HG03097 (cell line): ENCODE data around the gene CXorf66.
"Not testable (repeated sequence)": the region's sequence is repeated elsewhere in the genome, so short reads cannot be mapped to it uniquely, and the experiment has no call there.

Experiments used
- ATAC-seq: cut with Tn5 transposase; IDR thresholded peaks from one replicate; pipeline ENCODE4 v1.9.1; 2021; ENCODE audit not compliant: unreplicated experiment, low FRiP score

CXorf66 gene

DNA sequence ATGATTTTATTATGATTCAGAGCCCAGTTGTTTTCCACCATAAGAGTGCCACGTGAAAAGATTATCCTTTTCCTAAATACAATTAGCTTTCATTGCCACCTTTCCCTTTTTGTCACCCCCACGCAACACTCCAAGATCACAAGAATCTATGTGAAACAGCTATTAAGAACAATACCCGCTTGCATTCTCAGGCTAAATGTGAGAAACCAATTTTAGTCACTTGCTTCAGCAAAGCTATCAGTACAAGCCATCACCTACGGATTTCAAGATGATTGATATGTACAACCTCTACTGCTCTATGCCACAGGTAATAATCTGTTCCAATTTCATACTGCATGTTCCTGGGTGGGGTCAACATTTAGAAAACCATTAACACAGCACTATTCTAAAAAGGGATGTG is 34.9 kb downstream of the CXorf66 start:
- no peak for ATAC-seq

DNA sequence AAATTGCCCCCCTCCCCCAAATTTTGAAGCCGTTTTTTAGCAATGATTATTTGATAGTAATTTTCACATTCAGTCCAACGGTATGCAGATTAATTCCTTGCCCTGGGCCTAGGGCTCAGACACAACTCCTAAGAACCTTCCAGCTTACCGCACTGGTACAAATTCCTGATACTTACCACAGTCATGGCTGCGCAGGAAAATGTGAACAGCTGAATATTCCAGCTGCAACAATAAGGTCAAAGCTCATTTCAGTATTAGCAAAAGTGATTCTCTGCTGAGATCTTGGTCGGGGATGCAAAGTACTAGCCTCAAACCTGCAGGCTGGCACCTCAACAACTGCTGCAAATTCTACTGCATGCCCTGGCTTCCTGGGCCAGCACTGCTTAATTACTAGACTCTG is 35.4 kb downstream of the CXorf66 start:
- no peak for ATAC-seq

DNA sequence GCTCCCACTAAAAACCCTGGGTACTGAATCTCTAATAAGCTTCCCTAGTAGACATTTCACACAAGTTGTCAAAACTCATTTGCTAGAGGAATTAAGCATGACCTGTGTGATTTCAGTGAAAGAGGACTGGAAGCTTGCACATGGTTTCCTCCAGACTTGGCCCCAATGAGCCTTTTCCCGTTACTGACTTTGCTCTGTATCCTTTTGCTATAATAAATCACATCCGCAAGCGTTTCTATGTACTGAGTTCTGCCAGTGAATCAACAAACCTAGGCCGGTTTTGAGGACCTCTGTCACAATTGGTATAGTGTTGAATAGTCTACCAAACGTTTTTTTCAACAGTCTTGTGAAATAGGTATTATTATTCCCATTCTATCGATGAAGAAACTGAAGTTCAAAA is 40.6 kb downstream of the CXorf66 start:
- no peak for ATAC-seq

GRCh38 chrX:139924069-139924695 is 41.1 kb downstream of the CXorf66 start:
- no peak for ATAC-seq

GRCh38 chrX:139921142-139921541 is 44.2 kb downstream of the CXorf66 start:
- ATAC-seq = not testable (repeated sequence)

DNA sequence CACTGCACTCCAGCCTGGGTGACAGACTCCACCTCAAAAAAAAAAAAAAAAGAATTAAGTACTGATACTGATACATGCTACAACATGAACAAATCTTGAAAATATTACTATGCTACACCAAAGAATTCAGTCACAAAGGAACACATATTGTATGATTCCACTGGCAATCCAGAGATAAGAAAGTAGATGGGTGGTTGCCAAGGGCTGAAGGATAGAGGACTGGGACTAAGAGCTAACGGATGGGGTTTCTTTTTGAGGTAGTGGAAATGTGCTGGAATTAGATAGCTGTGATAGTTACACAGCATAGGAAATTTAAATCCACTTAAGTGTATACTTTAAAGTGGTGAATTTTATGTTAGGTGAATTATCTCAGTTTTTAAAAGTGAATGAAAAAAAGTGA is 45.0 kb downstream of the CXorf66 start:
- ATAC-seq = no peak

DNA sequence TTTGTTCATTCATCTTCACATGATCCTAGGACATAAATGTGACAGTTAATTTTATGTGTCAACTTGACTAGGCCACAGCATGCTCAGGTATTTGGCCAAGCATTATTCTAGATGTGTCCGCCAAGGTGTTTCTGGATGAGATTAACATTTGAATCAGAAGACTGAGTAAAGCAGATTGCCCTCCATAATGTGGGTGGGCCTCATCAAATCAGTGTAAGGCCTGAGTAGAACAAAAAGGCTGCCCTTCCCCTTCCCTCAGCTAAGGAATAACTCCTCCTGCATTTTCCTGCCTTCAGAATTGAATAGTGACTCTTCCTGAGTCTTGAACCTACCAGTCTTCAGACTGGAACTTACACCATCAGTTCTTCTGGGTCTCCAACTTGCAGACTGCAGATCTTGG is 50.9 kb downstream of the CXorf66 start:
- no peak for ATAC-seq

GRCh38 chrX:139909712-139910111 is 55.6 kb downstream of the CXorf66 start:
- ATAC-seq = peak; percentile 63

GRCh38 chrX:139907078-139907477 is 58.2 kb downstream of the CXorf66 start:
- no peak for ATAC-seq

DNA sequence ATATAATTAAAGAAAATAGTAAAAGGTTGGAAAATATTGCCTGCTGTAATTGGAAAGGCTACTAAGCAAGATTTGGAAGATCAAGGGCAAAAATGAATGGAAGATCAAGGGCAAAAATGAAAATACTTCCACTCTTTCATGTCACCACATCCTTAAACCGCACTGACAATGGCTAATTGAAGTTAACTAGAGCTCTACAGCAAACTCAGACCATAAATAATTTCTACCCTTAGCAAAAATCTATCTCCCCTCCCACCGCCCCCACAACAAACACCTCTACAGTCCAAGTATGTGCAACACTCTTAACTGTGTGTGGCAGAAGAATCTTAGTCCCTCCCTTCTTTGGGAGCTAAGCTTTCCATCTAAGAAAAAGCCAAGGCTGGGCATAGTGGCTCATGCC is 59.6 kb downstream of the CXorf66 start:
- ATAC-seq = no peak
